GM18868 (cell line): Measurements from ENCODE around the gene NBL1.

Experiments used
- ATAC-seq: cut with Tn5 transposase; IDR thresholded peaks from one replicate; pipeline ENCODE4 v1.9.1; 2021; ENCODE audit warnings: mild to moderate bottlenecking, moderate library complexity; ENCODE audit not compliant: unreplicated experiment

NBL1 gene

GRCh38 chr1:19695772-19696171, 51.7 kb downstream of the NBL1 start:
- ATAC-seq, result no peak

GRCh38 chr1:19696820-19697219, 52.7 kb downstream of the NBL1 start:
- ATAC-seq, result no peak

- no peak for ATAC-seq
Measured at GRCh38 chr1:19698181-19698580, 54.1 kb downstream of the NBL1 start.

GRCh38 chr1:19700079-19700777, 56.1 kb downstream of the NBL1 start:
- ATAC-seq, result no peak

GRCh38 chr1:19703280-19703679, 59.2 kb downstream of the NBL1 start:
- no peak for ATAC-seq

- ATAC-seq, result no peak
Measured at GRCh38 chr1:19704247-19705113, 60.4 kb downstream of the NBL1 start.

GRCh38 chr1:19705464-19705863, 61.4 kb downstream of the NBL1 start:
- no peak for ATAC-seq

GRCh38 chr1:19706136-19706535, 62.0 kb downstream of the NBL1 start:
- ATAC-seq, result no peak
